ENCODE results near the gene MOBP.
"Not testable (repeated sequence)": the region's sequence is repeated elsewhere in the genome, so short reads cannot be mapped to it uniquely, and the experiment has no call there.

Gene MOBP

GRCh38 chr3:39446444-39446843 is 21.0 kb upstream of the MOBP start:
- H3K9ac ChIP-seq (ENCODE audit: insufficient read length): no peak overlapping the region
- no peak for DNase-seq (ENCODE audit: low read depth, low spot score)
- TF ChIP-seq EZH2 (IDR thresholded peaks at IDR 0.05) (no peak), POLR2AphosphoS5 (IDR thresholded peaks at IDR 0.05; ENCODE audit: borderline replicate concordance, low read depth, low read length) (no peak), FOXP2 (optimal IDR thresholded peaks at IDR 0.05; ENCODE audit: control extremely low read depth, extremely low read length, insufficient read depth) (no peak)
- no peaks in the 10 kb centered on the region for H3K36me3 ChIP-seq (ENCODE audit: insufficient read depth, low read length)
- no peak overlapping the region for H3K27ac ChIP-seq
- no peak overlapping the region for H3K4me3 ChIP-seq
- H3K9me3 ChIP-seq (ENCODE audit: low read depth, low read length): no peaks in the 10 kb centered on the region

DNA sequence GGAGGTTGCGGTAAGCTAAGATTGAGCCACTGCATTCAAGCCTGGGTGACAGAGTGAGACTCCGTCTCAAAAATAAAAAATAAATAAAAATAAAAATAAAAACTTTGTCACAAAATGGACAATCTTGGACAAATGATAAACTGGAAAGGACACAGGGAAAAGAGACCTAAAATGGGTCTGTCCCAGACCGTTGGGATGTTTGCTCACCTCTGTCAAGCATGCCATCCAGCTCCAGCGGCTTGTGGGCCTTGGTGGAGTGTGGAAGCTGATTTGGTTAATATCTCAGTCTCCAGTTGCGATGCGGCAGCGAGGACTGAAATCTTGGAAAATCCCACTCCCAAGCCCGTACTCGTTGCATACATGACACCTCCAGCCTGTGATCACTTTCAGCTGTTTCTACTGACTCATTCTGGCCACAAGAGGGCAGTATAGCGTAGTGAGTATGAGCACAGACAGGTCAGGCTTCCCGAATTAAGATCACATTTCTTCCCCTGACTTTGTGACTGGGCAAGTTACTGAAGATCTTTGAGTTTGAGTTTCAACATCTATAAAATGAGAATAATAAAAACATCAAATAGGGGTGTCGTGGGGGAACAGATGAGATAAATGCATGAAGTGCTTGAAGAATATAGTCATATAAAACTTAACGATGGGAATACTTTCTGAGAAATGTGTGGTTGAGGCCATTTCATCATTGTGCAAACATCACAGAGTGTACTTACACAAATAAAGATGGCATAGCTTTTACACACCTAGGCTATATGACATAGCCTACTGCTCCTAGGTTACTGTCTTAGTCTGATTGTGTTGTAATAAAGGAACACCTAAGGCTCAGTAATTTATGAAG is 19.6 kb upstream of the MOBP start:
- Histone ChIP-seq H3K36me3 (ENCODE audit: insufficient read depth, low read length) (no peaks in the 10 kb centered on the region), H3K27ac (no peak overlapping the region), H3K9me3 (ENCODE audit: low read depth, low read length) (no peaks in the 10 kb centered on the region), H3K9ac (ENCODE audit: insufficient read length) (no peak overlapping the region), H3K4me3 (no peak overlapping the region)
- no peak for TF ChIP-seq FOXP2 (optimal IDR thresholded peaks at IDR 0.05; ENCODE audit: control extremely low read depth, extremely low read length, insufficient read depth)
- no peak for TF ChIP-seq POLR2AphosphoS5 (IDR thresholded peaks at IDR 0.05; ENCODE audit: borderline replicate concordance, low read depth, low read length)
- TF ChIP-seq EZH2 (IDR thresholded peaks at IDR 0.05): no peak
- DNase-seq (ENCODE audit: low read depth, low spot score): no peak

- H3K4me3 ChIP-seq: no peak overlapping the region
- H3K36me3 ChIP-seq (ENCODE audit: insufficient read depth, low read length): no peaks in the 10 kb centered on the region
- H3K9ac ChIP-seq (ENCODE audit: insufficient read length): no peak overlapping the region
- DNase-seq (ENCODE audit: low read depth, low spot score): no peak
- TF ChIP-seq POLR2AphosphoS5 (IDR thresholded peaks at IDR 0.05; ENCODE audit: borderline replicate concordance, low read depth, low read length) (no peak), EZH2 (IDR thresholded peaks at IDR 0.05) (no peak), FOXP2 (optimal IDR thresholded peaks at IDR 0.05; ENCODE audit: control extremely low read depth, extremely low read length, insufficient read depth) (no peak)
- no peaks in the 10 kb centered on the region for H3K9me3 ChIP-seq (ENCODE audit: low read depth, low read length)
- no peak overlapping the region for H3K27ac ChIP-seq
These were observed 18.8 kb upstream of the MOBP start for GRCh38 chr3:39448506-39449233.

- H3K4me3 ChIP-seq: no peak overlapping the region
- H3K36me3 ChIP-seq (ENCODE audit: insufficient read depth, low read length): no peaks in the 10 kb centered on the region
- no peak for DNase-seq (ENCODE audit: low read depth, low spot score)
- TF ChIP-seq FOXP2 (optimal IDR thresholded peaks at IDR 0.05; ENCODE audit: control extremely low read depth, extremely low read length, insufficient read depth) (no peak), EZH2 (IDR thresholded peaks at IDR 0.05) (no peak), POLR2AphosphoS5 (IDR thresholded peaks at IDR 0.05; ENCODE audit: borderline replicate concordance, low read depth, low read length) (no peak)
- no peak overlapping the region for H3K27ac ChIP-seq
- no peak overlapping the region for H3K9ac ChIP-seq (ENCODE audit: insufficient read length)
- no peaks in the 10 kb centered on the region for H3K9me3 ChIP-seq (ENCODE audit: low read depth, low read length)
These were observed 17.7 kb upstream of the MOBP start for GRCh38 chr3:39449796-39450195.

- TF ChIP-seq POLR2AphosphoS5 (IDR thresholded peaks at IDR 0.05; ENCODE audit: borderline replicate concordance, low read depth, low read length) (no peak), EZH2 (IDR thresholded peaks at IDR 0.05) (no peak), FOXP2 (optimal IDR thresholded peaks at IDR 0.05; ENCODE audit: control extremely low read depth, extremely low read length, insufficient read depth) (no peak)
- Histone ChIP-seq H3K4me3 (no peak overlapping the region), H3K9me3 (ENCODE audit: low read depth, low read length) (no peaks in the 10 kb centered on the region), H3K27ac (no peak overlapping the region), H3K9ac (ENCODE audit: insufficient read length) (no peak overlapping the region), H3K36me3 (ENCODE audit: insufficient read depth, low read length) (no peaks in the 10 kb centered on the region)
- DNase-seq (ENCODE audit: low read depth, low spot score): no peak
These were observed 14.3 kb upstream of the MOBP start for GRCh38 chr3:39453134-39453533.

GRCh38 chr3:39453872-39454271 is 13.6 kb upstream of the MOBP start:
- not testable (repeated sequence) for H3K9me3 ChIP-seq (ENCODE audit: low read depth, low read length); H3K36me3 ChIP-seq (ENCODE audit: insufficient read depth, low read length); H3K9ac ChIP-seq (ENCODE audit: insufficient read length); DNase-seq (ENCODE audit: low read depth, low spot score); H3K27ac ChIP-seq; H3K4me3 ChIP-seq

DNA sequence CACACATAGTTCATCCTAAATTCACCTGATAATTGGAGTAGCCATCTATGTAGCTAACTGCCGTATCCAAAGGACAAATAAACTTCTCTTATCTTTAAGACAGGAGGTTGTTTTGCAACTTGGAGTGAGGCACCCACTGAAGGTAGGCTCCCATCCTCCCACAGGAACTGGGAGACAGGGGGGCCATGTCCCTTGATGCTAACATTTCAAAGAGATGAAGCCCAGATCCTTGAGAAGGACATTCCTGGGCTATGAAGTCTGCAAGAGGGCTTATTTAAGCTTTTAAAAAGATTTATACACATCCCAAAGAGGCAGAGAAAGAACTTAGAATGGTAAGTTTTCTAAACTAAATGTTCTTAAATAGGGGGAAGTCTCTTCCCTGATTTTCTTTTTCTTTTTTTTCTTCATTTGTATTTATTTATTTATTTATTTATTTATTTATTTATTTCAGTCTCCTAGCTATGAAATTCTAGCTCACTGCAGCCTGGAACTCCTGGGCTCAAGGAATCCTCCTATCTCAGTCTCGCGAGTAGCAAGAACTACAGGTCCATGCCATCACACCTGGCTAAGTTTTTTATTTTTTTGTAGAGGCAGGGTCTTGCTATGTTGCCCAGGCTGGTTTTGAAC is 12.8 kb upstream of the MOBP start:
- Histone ChIP-seq H3K9ac (ENCODE audit: insufficient read length) (no peak overlapping the region), H3K4me3 (no peak overlapping the region), H3K9me3 (ENCODE audit: low read depth, low read length) (no peaks in the 10 kb centered on the region), H3K36me3 (ENCODE audit: insufficient read depth, low read length) (no peaks in the 10 kb centered on the region), H3K27ac (no peak overlapping the region)
- TF ChIP-seq EZH2 (IDR thresholded peaks at IDR 0.05): no peak
- no peak for TF ChIP-seq POLR2AphosphoS5 (IDR thresholded peaks at IDR 0.05; ENCODE audit: borderline replicate concordance, low read depth, low read length)
- TF ChIP-seq FOXP2 (optimal IDR thresholded peaks at IDR 0.05; ENCODE audit: control extremely low read depth, extremely low read length, insufficient read depth): no peak
- DNase-seq (ENCODE audit: low read depth, low spot score): no peak

DNA sequence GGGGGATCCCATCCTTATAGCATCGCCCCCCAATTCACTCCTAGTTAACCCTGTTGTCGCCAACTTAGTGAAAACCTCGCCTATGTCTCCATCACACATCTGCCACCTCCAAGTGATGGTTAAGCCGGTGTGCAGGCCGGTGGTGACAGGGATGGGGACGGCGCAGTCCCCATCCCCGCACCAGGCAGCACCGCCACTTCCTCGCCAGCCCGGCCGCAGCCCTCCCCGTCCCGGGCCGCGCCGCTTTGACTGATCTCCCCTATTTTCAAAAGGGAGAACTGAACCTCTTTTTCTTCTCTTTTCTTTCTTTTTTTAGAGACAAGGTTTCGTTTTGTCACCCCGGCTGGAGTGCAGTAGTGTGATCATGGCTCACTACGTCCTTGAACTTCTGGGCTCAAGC is 11.3 kb upstream of the MOBP start:
- Histone ChIP-seq H3K9me3 (ENCODE audit: low read depth, low read length) (no peaks in the 10 kb centered on the region), H3K36me3 (ENCODE audit: insufficient read depth, low read length) (no peaks in the 10 kb centered on the region), H3K27ac (no peak overlapping the region), H3K4me3 (no peak overlapping the region), H3K9ac (ENCODE audit: insufficient read length) (no peak overlapping the region)
- TF ChIP-seq POLR2AphosphoS5 (IDR thresholded peaks at IDR 0.05; ENCODE audit: borderline replicate concordance, low read depth, low read length): no peak
- no peak for TF ChIP-seq EZH2 (IDR thresholded peaks at IDR 0.05)
- TF ChIP-seq FOXP2 (optimal IDR thresholded peaks at IDR 0.05; ENCODE audit: control extremely low read depth, extremely low read length, insufficient read depth): no peak
- DNase-seq (ENCODE audit: low read depth, low spot score): no peak

Data from SK-N-MC (cell line).